HL-60 (cell line): ENCODE results near the gene ZDHHC20.

Experiments used
- CTCF ChIP-seq: IDR thresholded peaks from one replicate; pipeline ENCODE4 v1.5.1; 2011; ENCODE audit warnings: low read length, control low read depth, inconsistent platforms; ENCODE audit not compliant: insufficient read depth
- GABPA ChIP-seq: IDR thresholded peaks from 2 replicates; pipeline ENCODE4 v1.6.1; 2012; ENCODE audit warnings: low read depth
- POLR2AphosphoS5 ChIP-seq: IDR thresholded peaks from 2 replicates; pipeline ENCODE4 v1.6.1; 2012; ENCODE audit warnings: low read depth
- SPI1 ChIP-seq: IDR thresholded peaks from 2 replicates; pipeline ENCODE4 v1.6.1; 2012; ENCODE audit warnings: low read depth, mild to moderate bottlenecking, borderline replicate concordance
- TF ChIP-seq, protein P1 (sequence below): IDR thresholded peaks from 2 replicates; pipeline ENCODE4 v1.6.1; 2012; ENCODE audit warnings: low read depth; ENCODE audit not compliant: insufficient replicate concordance

DNA sequence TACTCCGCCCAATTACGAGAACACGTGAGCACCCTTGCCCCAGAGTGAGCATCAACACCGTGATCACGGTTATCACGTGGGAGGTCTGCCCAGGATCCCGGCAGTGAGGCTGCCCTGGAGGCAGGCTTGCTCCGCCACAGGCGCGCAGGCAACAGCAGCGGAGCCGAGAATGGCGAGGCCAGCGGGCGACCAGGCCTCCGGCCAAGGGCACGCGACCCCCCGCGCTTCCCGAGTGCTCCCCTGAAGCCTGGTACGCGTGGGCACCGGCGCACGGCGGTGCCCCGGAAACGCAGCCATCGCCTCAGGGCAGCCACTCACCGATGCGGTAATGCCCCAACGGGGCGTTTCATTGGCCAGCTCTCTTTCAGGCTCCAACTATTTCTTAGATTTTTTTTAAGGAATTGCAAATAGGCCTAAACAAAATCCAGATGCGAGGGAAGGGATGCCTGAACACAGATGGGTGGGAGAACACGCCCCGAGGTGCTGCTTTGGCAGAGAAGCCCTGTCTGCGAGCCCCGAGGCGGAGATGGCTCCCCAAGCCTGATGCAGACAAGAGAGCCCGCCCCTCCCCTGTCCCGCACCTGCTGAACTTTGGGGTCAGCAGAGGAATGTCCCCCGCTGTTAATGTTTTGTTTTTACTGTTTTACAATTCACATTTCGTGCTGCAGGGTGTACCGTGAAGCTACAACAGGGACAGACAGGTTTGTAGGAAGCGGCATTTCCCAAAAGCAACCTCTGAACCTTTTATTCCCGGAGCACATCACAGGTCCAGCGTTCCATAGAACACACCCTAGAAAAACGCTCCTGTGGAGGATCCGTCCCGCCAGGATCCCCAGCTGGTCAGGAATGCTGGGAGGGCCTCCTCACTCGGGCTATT is 132.7 kb downstream of the ZDHHC20 start:
- TF ChIP-seq CTCF: no peak
- TF ChIP-seq POLR2AphosphoS5: no peak
- TF ChIP-seq, protein P1, sequence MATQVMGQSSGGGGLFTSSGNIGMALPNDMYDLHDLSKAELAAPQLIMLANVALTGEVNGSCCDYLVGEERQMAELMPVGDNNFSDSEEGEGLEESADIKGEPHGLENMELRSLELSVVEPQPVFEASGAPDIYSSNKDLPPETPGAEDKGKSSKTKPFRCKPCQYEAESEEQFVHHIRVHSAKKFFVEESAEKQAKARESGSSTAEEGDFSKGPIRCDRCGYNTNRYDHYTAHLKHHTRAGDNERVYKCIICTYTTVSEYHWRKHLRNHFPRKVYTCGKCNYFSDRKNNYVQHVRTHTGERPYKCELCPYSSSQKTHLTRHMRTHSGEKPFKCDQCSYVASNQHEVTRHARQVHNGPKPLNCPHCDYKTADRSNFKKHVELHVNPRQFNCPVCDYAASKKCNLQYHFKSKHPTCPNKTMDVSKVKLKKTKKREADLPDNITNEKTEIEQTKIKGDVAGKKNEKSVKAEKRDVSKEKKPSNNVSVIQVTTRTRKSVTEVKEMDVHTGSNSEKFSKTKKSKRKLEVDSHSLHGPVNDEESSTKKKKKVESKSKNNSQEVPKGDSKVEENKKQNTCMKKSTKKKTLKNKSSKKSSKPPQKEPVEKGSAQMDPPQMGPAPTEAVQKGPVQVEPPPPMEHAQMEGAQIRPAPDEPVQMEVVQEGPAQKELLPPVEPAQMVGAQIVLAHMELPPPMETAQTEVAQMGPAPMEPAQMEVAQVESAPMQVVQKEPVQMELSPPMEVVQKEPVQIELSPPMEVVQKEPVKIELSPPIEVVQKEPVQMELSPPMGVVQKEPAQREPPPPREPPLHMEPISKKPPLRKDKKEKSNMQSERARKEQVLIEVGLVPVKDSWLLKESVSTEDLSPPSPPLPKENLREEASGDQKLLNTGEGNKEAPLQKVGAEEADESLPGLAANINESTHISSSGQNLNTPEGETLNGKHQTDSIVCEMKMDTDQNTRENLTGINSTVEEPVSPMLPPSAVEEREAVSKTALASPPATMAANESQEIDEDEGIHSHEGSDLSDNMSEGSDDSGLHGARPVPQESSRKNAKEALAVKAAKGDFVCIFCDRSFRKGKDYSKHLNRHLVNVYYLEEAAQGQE: no peak
- TF ChIP-seq GABPA: no peak
- TF ChIP-seq SPI1: no peak
